ENCODE data around the gene DNASE1L1.

GRCh38 chrX:154452823-154453222 is 43.8 kb upstream of the DNASE1L1 start:
- TF ChIP-seq MXI1 (conservative IDR thresholded peaks at IDR 0.05; ENCODE audit: poor library complexity, severe bottlenecking) (no peak), EZH2 (IDR thresholded peaks at IDR 0.05; ENCODE audit: borderline replicate concordance, insufficient read depth, low read length, poor library complexity, severe bottlenecking) (no peak), RAD21 (conservative IDR thresholded peaks at IDR 0.05) (no peak), CTCF (IDR thresholded peaks at IDR 0.05; ENCODE audit: poor library complexity, severe bottlenecking) (no peak), REST (IDR thresholded peaks at IDR 0.05; ENCODE audit: borderline replicate concordance) (no peak), SMC3 (conservative IDR thresholded peaks at IDR 0.05; ENCODE audit: poor library complexity) (no peak)

Measured in neural cell (in vitro differentiated cells).